Panc1 (cell line): ENCODE results near the gene PAX2. TPM values are rescaled to one million over a fixed set of nuclear protein-coding genes. Genes with fewer than 3 reads are reported as not detected.

ENCODE experiments used
- ATAC-seq: fragments of 200-7000 bp; cut with Tn5 transposase; 2 replicates; pipeline ENCODE4 v1.9.1; 2020; ENCODE audit warnings: mild to moderate bottlenecking, moderate library complexity
- BruUV-seq: library from RNA; stranded (reverse); fragments of 400-500 nt; replicated peaks from 2 replicates; lab custom pipeline; 2021; lab: Mats Ljungman, UMichigan
- CTCF ChIA-PET: fragments of 300-600 bp; sonication (Branson Sonifier 250); formaldehyde crosslinking; loops from one replicate; lab custom pipeline; 2022; ENCODE audit warnings: antibody characterized with exemption; lab: Charles Lee
- POLR2A ChIA-PET: fragments of 300-600 bp; sonication (Branson Sonifier 250); formaldehyde crosslinking; loops from one replicate; lab custom pipeline; 2022; ENCODE audit warnings: antibody characterized with exemption; lab: Charles Lee
- DNase-seq: peaks from one replicate; pipeline ENCODE4 v3.0.0-alpha.2; 2010; ENCODE audit warnings: low read depth, low spot score
- H3K27ac ChIP-seq: 2 replicates; pipeline ENCODE4 v1.5.1; 2011; ENCODE audit warnings: mild to moderate bottlenecking, low read length, inconsistent platforms
- H3K27me3 ChIP-seq: fragments of 200-500 bp; sonication (Bioruptor generic); 2 replicates; pipeline ENCODE4 v1.6.0; 2014; ENCODE audit warnings: low read length, inconsistent platforms; ENCODE audit not compliant: control insufficient read depth, insufficient read depth
- H3K36me3 ChIP-seq: fragments of 200-500 bp; sonication (Bioruptor generic); 2 replicates; pipeline ENCODE4 v1.5.1; 2014; ENCODE audit warnings: inconsistent platforms, mild to moderate bottlenecking, low read length, moderate library complexity; ENCODE audit not compliant: control insufficient read depth, insufficient read depth
- H3K4me1 ChIP-seq: 2 replicates; pipeline ENCODE4 v1.5.1; 2011; ENCODE audit warnings: inconsistent platforms, mild to moderate bottlenecking, low read length, moderate library complexity; ENCODE audit not compliant: control insufficient read depth, insufficient read depth
- H3K4me3 ChIP-seq, 2 experiments: 2 replicates each; pipeline ENCODE4 v1.5.1; 2011 to 2012; ENCODE audit warnings: low read depth in 2 of 2, low read length in 2 of 2, mild to moderate bottlenecking in 2 of 2, inconsistent platforms in 1 of 2, moderate library complexity in 1 of 2
- H3K9me3 ChIP-seq: fragments of 200-500 bp; sonication (Bioruptor generic); 2 replicates; pipeline ENCODE4 v1.5.1; 2014; ENCODE audit warnings: low read depth, mild to moderate bottlenecking, inconsistent platforms, low read length, moderate library complexity; ENCODE audit not compliant: control insufficient read depth, insufficient read depth
- POLR2AphosphoS5 ChIP-seq: IDR thresholded peaks from 2 replicates; pipeline ENCODE4 v1.6.1; 2012; ENCODE audit warnings: mild to moderate bottlenecking, low read depth, low read length, moderate library complexity
- SIN3A ChIP-seq: IDR thresholded peaks from 2 replicates; pipeline ENCODE4 v1.6.1; 2012; ENCODE audit warnings: low read depth, mild to moderate bottlenecking, low read length, moderate library complexity, borderline replicate concordance; ENCODE audit not compliant: insufficient read depth
- TCF7L2 ChIP-seq: IDR thresholded peaks from 2 replicates; pipeline ENCODE4 v1.6.1; 2011; ENCODE audit warnings: mild to moderate bottlenecking, low read depth, low read length, inconsistent platforms
- in situ Hi-C: cut with HindIII; loops from 2 replicates; pipeline ENCODE4 v1.10.0; 2016; ENCODE audit warnings: low sequenced_read_pairs, low pct_unique_long_range_greater_than_20kb
- intact Hi-C: fragments of 100-400 bp; cut with micrococcal nuclease; formaldehyde crosslinking; loops from one replicate; pipeline ENCODE4 v1.10.0; 2022; ENCODE audit not compliant: unreplicated experiment
- total RNA-seq: library from RNA; stranded (reverse); gene quantifications from one replicate; pipeline ENCODE4 v1.2.1, GENCODE V29; 2021; ENCODE audit not compliant: unreplicated experiment
- TF ChIP-seq, protein P1 (sequence below), 2 experiments: IDR thresholded peaks; 2 replicates each; pipeline ENCODE4 v1.6.1; 2011 to 2012; ENCODE audit warnings: low read depth in 2 of 2, control low read depth in 1 of 2, low read length in 1 of 2, mild to moderate bottlenecking in 1 of 2, moderate library complexity in 1 of 2; ENCODE audit not compliant: insufficient read depth in 1 of 2
- TF ChIP-seq, protein P2 (sequence below): fragments of 450-650 bp; IDR thresholded peaks from 2 replicates; pipeline ENCODE4 v1.5.1; 2017; ENCODE audit warnings: mild to moderate bottlenecking

PAX2 gene
- total RNA-seq, 1 experiment from 2014 or later, result 72.3 TPM

DNA sequence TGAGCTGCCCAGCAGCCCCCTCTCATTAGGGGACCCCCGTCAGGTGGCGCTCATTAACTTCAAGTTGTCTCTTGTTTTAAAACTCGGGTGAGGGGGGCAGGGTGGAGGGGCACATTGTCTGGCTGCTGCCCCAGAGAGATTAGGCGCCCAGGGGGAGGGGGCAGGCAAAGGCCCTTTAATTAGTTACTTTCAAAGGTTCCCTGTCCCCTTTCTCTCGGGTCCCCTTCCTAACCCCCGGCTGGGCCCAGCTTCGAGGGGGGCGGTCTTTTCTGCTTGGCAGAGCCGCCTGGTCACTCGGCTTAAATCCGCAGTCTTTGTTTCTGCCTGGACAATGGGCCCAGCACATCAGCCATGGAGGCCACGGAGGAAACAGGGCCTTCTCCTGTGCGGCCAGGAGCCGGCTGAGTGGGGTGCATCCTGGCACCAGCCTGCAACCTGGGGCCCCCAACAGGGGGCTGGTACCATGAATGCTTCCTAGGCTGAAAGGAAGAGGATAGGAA, 128.5 kb downstream of the PAX2 start:
- Histone ChIP-seq H3K4me1 (no peaks in the 10 kb centered on the region), H3K9me3 (no peaks in the 10 kb centered on the region), H3K36me3 (no peaks in the 10 kb centered on the region), H3K27ac (no peak overlapping the region), H3K27me3 (no peaks in the 10 kb centered on the region), H3K4me3 (no peak overlapping the region)
- ChIA-PET POLR2A (no interaction called here), CTCF (interaction anchor here (0.6 kb wide), 2 partner anchors 127 kb away, joined by 3 to 18 read pairs; no protein-coding TSS in a partner anchor)
- no peak for DNase-seq
- in situ Hi-C loops (no loop called here), intact Hi-C loops (loop anchor here (10.0 kb wide), 1 partner anchor 199 kb away; no protein-coding TSS in a partner anchor)
- TF ChIP-seq, protein P1, sequence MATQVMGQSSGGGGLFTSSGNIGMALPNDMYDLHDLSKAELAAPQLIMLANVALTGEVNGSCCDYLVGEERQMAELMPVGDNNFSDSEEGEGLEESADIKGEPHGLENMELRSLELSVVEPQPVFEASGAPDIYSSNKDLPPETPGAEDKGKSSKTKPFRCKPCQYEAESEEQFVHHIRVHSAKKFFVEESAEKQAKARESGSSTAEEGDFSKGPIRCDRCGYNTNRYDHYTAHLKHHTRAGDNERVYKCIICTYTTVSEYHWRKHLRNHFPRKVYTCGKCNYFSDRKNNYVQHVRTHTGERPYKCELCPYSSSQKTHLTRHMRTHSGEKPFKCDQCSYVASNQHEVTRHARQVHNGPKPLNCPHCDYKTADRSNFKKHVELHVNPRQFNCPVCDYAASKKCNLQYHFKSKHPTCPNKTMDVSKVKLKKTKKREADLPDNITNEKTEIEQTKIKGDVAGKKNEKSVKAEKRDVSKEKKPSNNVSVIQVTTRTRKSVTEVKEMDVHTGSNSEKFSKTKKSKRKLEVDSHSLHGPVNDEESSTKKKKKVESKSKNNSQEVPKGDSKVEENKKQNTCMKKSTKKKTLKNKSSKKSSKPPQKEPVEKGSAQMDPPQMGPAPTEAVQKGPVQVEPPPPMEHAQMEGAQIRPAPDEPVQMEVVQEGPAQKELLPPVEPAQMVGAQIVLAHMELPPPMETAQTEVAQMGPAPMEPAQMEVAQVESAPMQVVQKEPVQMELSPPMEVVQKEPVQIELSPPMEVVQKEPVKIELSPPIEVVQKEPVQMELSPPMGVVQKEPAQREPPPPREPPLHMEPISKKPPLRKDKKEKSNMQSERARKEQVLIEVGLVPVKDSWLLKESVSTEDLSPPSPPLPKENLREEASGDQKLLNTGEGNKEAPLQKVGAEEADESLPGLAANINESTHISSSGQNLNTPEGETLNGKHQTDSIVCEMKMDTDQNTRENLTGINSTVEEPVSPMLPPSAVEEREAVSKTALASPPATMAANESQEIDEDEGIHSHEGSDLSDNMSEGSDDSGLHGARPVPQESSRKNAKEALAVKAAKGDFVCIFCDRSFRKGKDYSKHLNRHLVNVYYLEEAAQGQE (IDR thresholded peaks at IDR 0.05; ENCODE audit: insufficient read depth in 1 of 2, low read depth in 2 of 2, low read length in 1 of 2), result no peak
- TF ChIP-seq, protein P2, sequence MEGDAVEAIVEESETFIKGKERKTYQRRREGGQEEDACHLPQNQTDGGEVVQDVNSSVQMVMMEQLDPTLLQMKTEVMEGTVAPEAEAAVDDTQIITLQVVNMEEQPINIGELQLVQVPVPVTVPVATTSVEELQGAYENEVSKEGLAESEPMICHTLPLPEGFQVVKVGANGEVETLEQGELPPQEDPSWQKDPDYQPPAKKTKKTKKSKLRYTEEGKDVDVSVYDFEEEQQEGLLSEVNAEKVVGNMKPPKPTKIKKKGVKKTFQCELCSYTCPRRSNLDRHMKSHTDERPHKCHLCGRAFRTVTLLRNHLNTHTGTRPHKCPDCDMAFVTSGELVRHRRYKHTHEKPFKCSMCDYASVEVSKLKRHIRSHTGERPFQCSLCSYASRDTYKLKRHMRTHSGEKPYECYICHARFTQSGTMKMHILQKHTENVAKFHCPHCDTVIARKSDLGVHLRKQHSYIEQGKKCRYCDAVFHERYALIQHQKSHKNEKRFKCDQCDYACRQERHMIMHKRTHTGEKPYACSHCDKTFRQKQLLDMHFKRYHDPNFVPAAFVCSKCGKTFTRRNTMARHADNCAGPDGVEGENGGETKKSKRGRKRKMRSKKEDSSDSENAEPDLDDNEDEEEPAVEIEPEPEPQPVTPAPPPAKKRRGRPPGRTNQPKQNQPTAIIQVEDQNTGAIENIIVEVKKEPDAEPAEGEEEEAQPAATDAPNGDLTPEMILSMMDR, result no peak
- TF ChIP-seq TCF7L2 (no peak), POLR2AphosphoS5 (no peak), SIN3A (no peak)
- no TSS peak for BruUV-seq
- ATAC-seq, result no peak

DNA sequence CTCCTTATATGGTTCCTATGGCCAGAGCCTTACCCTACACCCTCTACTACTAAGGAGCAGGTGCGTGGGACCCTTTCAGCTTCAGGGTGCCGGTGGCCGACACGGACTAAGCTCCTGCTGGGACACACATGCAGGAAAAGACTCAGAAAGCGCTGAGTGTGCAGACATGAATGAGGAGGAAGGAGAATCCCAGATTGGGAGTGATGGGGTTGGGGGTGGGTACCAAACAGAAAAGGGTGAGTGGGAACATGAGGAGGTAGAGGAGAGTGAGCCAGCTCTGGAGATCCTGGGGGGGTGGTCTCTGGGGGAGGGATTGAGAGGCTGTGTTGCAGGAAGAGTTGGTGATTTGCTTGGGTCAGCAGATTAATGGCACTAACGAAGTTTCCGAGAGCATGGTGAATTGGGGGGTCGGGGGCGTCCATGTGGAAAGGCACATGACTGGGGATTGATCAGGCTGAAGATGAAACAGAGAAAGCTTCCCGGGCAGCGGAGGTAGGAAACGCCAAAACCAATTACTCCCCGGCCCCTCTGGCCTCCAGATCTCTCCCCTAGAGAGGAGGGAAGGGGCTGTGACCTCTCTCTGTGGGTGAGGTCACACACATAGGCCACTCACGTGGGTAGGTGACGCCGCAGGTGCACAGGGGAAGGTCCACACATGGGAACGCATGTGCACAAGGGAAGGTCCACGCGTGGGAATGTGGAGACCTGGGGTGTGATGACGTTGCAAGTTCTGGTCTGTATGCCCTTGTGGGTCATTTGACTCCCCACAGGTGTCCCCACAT, 129.5 kb downstream of the PAX2 start:
- Histone ChIP-seq H3K27me3 (no peaks in the 10 kb centered on the region), H3K27ac (no peak overlapping the region), H3K4me1 (no peaks in the 10 kb centered on the region), H3K4me3 (no peak overlapping the region), H3K36me3 (no peaks in the 10 kb centered on the region), H3K9me3 (no peaks in the 10 kb centered on the region)
- intact Hi-C loops (loop anchor here (5.0 to 10.0 kb wide), 2 partner anchors 133 to 200 kb away; no protein-coding TSS in a partner anchor), in situ Hi-C loops (no loop called here)
- TF ChIP-seq POLR2AphosphoS5, result no peak
- TF ChIP-seq SIN3A, result no peak
- TF ChIP-seq, protein P2, result no peak
- TF ChIP-seq TCF7L2, result no peak
- TF ChIP-seq, protein P1 (IDR thresholded peaks at IDR 0.05; ENCODE audit: insufficient read depth in 1 of 2, low read depth in 2 of 2, low read length in 1 of 2), result no peak
- CTCF ChIA-PET, result interaction anchor here (0.6 kb wide), 1 partner anchor 128 kb away, joined by 3 read pairs; no protein-coding TSS in a partner anchor
- no peak for DNase-seq
- BruUV-seq, result no TSS peak
- POLR2A ChIA-PET, result no interaction called here
- ATAC-seq, result no peak
